ENCODE results near the gene MEFV. TPM values are rescaled to one million over a fixed set of nuclear protein-coding genes. Genes with fewer than 3 reads are reported as not detected.

Gene MEFV
- total RNA-seq, 1 donor from 2014 or later, result 13.5 TPM

DNA sequence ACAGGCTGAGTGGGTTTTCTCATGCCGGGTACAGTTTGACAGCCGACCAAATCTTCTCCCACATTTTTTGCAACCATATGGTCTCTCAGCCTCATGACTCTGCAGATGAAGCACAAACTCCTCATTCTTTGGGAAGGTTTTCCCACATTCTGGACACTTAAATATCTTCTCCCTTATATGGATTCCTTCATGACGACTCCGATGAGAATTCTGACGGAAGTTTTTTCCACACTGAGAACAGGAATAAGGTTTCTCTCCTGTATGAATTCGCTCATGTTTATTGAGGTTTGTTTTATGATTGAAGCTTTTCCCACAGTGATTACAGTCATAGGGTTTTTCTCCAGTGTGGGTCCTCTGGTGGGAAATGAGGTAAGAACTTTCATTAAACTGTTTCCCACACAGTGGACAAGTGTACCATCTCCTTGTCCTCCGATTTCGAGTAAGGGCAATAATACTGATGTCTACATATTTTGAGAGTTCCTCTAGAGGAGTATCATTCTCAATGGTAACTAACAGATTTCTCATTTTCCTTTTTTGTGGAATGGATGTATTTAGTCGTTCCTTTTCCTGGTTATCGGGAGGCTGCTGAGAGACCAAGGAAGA is 32.4 kb downstream of the MEFV start:
- Histone ChIP-seq H3K27me3 (ENCODE audit: low read depth) (no peaks in the 10 kb centered on the region), H3K36me3 (peaks cover 32% of the 10 kb centered on the region), H3K9me3 (peaks cover 84% of the 10 kb centered on the region), H3K4me1 (no peaks in the 10 kb centered on the region), H3K4me3 (no peak overlapping the region), H3K27ac (no peak overlapping the region)
- ATAC-seq (no peak), DNase-seq (no peak)
- intact Hi-C loops (cut with DNase I), result no loop called here
- TF ChIP-seq, protein P1, sequence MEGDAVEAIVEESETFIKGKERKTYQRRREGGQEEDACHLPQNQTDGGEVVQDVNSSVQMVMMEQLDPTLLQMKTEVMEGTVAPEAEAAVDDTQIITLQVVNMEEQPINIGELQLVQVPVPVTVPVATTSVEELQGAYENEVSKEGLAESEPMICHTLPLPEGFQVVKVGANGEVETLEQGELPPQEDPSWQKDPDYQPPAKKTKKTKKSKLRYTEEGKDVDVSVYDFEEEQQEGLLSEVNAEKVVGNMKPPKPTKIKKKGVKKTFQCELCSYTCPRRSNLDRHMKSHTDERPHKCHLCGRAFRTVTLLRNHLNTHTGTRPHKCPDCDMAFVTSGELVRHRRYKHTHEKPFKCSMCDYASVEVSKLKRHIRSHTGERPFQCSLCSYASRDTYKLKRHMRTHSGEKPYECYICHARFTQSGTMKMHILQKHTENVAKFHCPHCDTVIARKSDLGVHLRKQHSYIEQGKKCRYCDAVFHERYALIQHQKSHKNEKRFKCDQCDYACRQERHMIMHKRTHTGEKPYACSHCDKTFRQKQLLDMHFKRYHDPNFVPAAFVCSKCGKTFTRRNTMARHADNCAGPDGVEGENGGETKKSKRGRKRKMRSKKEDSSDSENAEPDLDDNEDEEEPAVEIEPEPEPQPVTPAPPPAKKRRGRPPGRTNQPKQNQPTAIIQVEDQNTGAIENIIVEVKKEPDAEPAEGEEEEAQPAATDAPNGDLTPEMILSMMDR (IDR thresholded peaks at IDR 0.05), result no peak

DNA sequence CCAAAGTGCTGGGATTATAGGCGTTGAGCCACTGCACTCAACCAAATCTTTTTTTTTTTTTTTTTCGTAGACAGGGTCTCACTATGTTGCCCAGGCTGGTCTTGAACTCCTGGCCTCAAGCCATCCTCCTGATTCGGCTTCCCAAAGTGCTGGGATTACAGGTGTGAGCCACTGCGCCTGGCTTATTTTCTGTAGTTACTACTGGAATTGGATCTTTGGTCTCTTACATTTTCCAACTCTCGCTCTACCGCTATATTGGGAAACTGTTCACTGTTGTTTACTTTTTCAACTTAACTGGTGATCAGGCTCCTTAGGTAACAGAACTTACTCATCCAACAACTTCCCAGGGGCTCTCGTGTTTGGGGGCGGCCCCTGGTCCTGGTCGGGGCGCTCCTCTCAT is 35.6 kb downstream of the MEFV start:
- peaks cover 57% of the 10 kb centered on the region for H3K9me3 ChIP-seq
- no peak overlapping the region for H3K27ac ChIP-seq
- no peak overlapping the region for H3K4me3 ChIP-seq
- intact Hi-C loops (cut with DNase I), result no loop called here
- ATAC-seq (no peak), DNase-seq (no peak)
- H3K4me1 ChIP-seq, result no peaks in the 10 kb centered on the region
- no peaks in the 10 kb centered on the region for H3K27me3 ChIP-seq (ENCODE audit: low read depth)
- peaks cover 10% of the 10 kb centered on the region for H3K36me3 ChIP-seq
- TF ChIP-seq, protein P1 (IDR thresholded peaks at IDR 0.05), result no peak

DNA sequence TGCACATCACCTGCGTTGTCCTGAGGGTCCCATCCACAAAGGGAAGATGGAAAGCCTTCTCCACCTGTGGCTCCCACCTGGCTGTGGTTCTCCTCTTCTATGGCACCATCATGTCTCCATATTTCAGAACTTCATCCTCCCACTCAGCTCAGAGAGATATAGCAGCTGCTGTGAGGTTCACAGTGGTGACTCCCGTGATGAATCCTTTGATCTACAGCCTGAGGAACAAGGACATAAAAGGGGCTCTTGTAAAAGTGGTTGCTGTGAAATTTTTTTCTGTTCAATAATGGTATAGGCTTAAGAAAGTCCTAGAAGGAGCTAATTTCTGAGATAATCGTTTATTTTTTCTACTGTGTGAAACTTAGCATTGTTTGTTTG is 40.2 kb downstream of the MEFV start:
- intact Hi-C loops (cut with DNase I), result no loop called here
- no peak overlapping the region for H3K27ac ChIP-seq

GRCh38 chr16:3215601-3216262 is 40.7 kb downstream of the MEFV start:
- Histone ChIP-seq H3K27me3 (ENCODE audit: low read depth) (no peaks in the 10 kb centered on the region), H3K4me3 (no peak overlapping the region), H3K4me1 (no peaks in the 10 kb centered on the region), H3K27ac (no peak overlapping the region), H3K9me3 (peaks cover 6% of the 10 kb centered on the region), H3K36me3 (no peaks in the 10 kb centered on the region)
- no peak for DNase-seq
- TF ChIP-seq, protein P1 (IDR thresholded peaks at IDR 0.05), result no peak
- intact Hi-C loops (cut with DNase I), result no loop called here
- ATAC-seq, result peak in 1 of 2 donors; percentile 48

More for the DNA sequence above, 40.2 kb downstream of the MEFV start:
- Histone ChIP-seq H3K36me3 (no peaks in the 10 kb centered on the region), H3K27me3 (ENCODE audit: low read depth) (no peaks in the 10 kb centered on the region), H3K4me3 (no peak overlapping the region), H3K9me3 (peaks cover 11% of the 10 kb centered on the region), H3K4me1 (no peaks in the 10 kb centered on the region)
- no peak for ATAC-seq
- TF ChIP-seq, protein P1 (IDR thresholded peaks at IDR 0.05), result no peak
- no peak for DNase-seq

DNA sequence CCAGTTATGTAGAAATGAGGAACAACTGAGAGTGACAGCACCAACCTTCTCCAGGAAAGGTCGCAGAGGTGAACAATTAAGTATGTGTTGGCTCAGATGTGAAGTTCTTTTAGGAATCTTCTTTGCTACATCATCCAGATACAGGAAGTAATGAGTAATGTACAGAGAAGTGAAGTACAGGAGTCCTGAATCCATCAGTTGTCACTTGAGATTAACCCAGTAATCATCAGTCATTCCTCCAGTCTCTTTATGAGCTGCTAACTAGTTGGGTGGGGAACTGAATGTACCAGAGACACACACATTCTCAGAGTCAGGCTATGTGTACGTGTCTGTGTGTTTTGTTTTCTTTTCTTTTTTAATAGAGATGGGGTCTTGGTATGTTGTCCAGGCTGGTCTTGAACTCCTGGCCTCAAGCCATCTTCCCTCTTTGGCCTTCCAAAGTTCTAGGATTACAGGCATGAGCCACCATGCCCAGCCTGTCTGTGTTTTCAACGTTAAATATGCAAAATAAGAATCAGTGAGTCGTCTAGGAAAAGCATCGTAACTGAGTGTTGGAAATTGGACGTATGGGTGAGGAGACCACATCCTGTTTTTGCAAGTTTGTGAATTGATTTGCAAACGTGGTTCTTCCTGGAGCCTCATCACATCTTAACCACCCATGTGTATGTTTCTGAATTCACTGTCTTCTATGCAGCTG is 41.4 kb downstream of the MEFV start:
- no peaks in the 10 kb centered on the region for H3K27me3 ChIP-seq (ENCODE audit: low read depth)
- H3K9me3 ChIP-seq, result no peaks in the 10 kb centered on the region
- ATAC-seq, result peak in 1 of 2 donors; percentile 32
- H3K4me3 ChIP-seq, result no peak overlapping the region
- intact Hi-C loops (cut with DNase I), result no loop called here
- no peaks in the 10 kb centered on the region for H3K4me1 ChIP-seq
- no peak for DNase-seq
- TF ChIP-seq, protein P1 (IDR thresholded peaks at IDR 0.05), result no peak
- H3K27ac ChIP-seq, result no peak overlapping the region
- H3K36me3 ChIP-seq, result no peaks in the 10 kb centered on the region
